Measurements from ENCODE around the gene HIF3A.
A peak's percentile ranks its signal among the peaks of the same experiment; 100 is the strongest.
"Not testable (repeated sequence)": the region's sequence is repeated elsewhere in the genome, so short reads cannot be mapped to it uniquely, and the experiment has no call there.

Gene HIF3A

GRCh38 chr19:46296722-46297461, at the start of gene HIF3A:
HIF3A (plus strand) TSS chr19:46297042; CDS start chr19:46297077, 35 bp downstream.
- no peak for DNase-seq

DNA sequence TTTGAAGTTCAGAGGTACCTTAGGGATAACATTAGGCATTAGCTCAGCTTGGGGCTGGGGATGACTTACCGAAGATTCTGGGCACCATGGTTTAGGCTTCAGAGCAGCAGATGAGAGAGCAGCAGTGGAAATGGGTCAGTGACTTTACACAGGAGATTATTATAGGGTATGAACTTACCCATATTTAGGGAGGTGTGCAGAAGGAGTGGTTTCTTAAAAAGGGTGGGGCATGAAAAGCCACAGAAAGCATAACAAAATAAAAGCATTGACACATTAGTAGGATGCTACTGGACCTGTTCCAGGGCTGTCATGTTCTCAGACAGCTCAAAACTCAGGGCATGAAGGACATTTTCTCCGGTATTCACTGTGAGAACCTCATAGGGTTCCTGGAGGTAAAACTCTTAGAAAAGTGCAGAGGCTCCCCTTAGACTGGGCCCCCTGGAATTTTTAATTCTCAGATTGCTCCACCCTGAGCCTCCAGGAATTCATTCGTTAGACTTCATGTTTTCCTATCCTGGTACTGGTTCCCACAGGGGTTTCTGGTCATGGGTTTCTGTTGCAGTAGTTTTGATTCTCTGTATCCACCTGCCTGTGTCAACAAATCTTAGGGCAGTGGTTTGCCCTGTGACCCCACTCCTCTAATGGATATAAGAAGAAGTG, 46.6 kb upstream of the HIF3A start:
- no peak for DNase-seq

DNA sequence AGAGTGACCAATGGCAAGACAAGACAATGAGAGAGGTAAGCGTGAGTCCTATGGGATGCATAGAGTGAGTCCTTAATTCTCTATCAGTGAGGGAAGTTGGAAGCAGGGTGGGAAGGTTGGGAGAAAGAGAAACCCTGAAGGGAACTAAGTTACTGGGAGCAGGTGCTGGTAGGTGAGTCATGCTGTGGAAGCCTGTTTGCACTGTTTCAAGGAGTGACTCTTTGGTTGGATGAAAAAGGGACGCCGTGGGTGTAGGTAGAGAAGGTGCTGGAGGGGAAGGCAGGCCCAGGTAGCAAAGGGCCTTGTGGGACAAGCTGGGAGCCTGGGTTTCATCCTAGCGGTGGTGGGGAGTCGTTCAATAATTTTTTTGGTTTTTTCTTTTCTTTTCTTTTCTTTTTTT, 45.4 kb upstream of the HIF3A start:
- DNase-seq, result no peak

GRCh38 chr19:46254776-46255175, 42.1 kb upstream of the HIF3A start:
- no peak for DNase-seq

- no peak for DNase-seq
Observed at GRCh38 chr19:46256855-46257254, 40.0 kb upstream of the HIF3A start.

GRCh38 chr19:46261501-46261900, 35.3 kb upstream of the HIF3A start:
- not testable (repeated sequence) for DNase-seq

DNA sequence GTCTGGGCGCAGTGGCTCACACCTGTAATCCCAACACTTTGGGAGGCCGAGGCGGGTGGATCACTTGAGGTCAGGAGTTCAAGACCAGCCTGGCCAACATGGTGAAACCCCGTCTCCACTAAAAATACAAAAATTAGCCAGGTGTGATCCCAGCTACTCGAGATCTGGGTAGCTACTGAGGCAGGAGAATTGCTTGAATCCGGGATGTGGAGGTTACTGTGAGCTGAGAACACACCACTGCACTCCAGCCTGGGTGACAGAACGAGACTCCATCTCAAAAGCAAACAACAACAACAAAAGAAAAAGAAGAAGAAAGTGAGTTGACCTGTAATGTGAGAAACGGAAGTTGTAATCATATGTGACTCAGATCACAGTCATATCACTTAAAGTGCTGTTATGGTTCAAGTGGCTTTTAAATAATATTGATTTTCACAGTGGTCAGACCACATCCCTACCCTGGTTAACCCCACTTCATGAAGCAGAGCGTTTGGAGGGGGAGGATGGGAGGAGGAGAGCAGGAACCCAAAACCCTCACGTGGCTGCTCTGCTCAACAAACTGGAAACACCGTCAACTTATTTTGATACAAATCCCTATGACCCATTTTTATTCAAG, 34.1 kb upstream of the HIF3A start:
- DNase-seq, result peak; percentile 32 to 64

GRCh38 chr19:46264801-46265200, 32.0 kb upstream of the HIF3A start:
- DNase-seq, result not testable (repeated sequence)

DNA sequence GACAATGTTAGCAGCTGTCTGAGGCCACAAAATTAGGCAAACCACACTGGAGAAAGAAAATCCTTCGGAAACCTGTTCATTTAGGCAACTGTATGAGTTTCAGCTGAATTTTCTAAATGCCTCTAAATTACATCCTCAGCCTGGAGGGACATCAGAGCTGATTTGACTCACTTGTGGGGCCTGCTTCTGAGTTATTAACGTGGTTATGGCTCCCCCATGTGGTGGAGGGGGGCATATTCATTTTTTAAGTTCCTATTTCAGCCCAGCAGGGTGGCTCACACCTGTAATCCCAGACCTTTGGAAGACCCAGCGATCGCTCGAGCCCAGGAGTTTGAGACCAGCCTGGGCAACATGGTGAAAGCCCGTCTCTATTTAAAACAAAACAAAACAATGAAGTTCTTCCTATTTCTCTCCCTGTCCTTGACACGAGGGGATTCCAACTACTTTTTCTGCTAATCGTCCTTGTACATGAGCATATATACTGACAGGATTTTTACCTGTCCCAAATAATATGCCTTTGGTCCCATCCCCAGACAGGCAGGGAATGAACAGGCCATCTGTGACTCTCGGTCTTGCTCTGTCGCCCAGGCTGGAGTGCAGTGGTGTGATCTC, 31.5 kb upstream of the HIF3A start:
- peak; percentile 67 to 74 for DNase-seq

- peak in 1 of 2 donors; percentile 13 for DNase-seq
Observed at GRCh38 chr19:46269101-46269500, 27.7 kb upstream of the HIF3A start.

DNA sequence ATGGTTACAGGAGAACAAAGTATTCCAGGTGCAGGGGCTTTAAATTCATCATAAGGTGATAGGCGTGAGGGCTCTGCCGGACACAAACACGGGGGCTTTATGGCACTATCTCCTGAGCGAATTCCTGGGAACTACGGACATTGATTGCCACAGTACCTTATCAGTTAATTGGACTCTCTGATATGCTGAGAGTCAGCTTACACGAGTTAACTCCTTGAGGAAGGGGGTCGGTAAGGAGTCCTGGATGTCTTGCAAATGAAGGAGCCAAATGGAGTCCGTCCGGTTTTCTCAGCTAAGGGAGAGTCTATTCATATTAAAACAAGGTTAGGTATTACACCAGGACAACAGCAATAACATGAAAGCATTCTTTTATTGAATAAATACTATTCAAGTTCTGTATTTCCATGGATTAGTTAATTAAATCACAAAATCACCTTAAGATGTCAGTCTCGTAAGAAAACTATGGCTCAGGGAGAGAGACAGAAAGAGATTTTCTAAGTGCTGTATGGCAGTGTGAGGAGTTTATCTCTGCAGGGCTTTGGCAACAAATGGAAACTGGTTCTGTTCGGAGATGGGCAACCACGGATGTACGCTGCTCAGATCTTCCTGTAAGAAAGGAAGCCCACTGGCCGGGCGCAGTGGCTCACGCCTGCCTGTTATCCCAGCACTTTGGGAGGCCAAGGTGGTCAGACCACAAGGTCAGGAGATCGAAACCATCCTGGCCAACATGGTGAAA, 26.2 kb upstream of the HIF3A start:
- no peak for DNase-seq

DNA sequence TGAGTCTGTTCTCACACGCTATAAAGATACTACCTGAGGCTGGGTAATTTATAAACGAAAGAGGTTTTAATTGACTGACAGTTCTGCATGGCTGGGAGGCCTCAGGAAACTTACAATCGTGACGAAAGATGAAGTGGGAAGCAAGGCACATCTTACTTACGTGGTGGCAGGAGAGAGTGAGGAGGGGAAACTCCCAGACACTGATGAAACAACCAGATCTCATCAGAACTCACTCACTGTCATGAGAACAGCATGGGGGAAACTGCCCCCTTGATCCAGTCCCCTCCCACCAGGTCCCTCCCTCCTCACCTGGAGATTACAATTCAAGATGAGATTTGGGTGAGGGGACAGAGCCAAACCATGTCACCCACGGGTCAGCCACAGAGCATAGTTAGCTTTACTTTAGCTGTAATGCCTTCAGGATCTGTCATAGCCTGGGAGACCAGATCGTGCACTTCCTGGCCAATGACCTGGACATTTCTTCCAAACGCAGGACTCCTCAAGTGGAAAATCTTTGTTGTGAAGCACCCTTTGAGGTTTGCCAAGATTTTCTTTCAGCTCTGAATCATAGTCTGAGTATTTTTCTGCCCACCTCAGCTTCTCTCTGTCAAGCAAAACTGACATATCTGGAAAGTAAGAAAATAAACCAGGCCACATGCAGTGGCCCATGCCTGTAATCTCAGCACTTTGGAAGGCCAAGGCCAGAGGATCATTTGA, 25.2 kb upstream of the HIF3A start:
- no peak for DNase-seq

- not testable (repeated sequence) for DNase-seq
Observed at GRCh38 chr19:46273931-46274330, 22.9 kb upstream of the HIF3A start.

GRCh38 chr19:46279177-46279576, 17.7 kb upstream of the HIF3A start:
- no peak for DNase-seq

- no peak for DNase-seq
Observed at GRCh38 chr19:46283771-46284170, 13.1 kb upstream of the HIF3A start.

DNA sequence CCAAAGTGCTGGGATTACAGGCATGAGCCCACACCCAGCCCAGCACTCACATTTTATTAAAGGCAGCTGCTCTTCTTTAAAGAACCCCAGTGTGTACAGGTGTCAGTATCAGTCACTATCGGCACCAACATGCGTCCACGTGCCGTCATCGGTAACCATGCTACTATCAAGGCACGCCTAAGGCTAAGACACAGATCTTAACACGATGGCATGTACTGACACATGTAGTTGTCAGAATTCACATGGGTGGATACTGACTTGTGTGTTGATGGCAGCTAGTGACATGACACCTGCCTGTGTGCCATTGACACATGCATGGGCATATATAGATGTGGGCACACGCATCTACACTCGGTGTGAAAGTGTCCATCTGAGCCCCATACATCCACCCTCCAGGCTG, 12.2 kb upstream of the HIF3A start:
- no peak for DNase-seq

- no peak for DNase-seq
Observed at GRCh38 chr19:46287585-46287984, 9.3 kb upstream of the HIF3A start.

- DNase-seq, result no peak
Observed at GRCh38 chr19:46288896-46289588, 7.8 kb upstream of the HIF3A start.

- DNase-seq, result no peak
Observed at GRCh38 chr19:46289724-46290619, 6.9 kb upstream of the HIF3A start.

DNA sequence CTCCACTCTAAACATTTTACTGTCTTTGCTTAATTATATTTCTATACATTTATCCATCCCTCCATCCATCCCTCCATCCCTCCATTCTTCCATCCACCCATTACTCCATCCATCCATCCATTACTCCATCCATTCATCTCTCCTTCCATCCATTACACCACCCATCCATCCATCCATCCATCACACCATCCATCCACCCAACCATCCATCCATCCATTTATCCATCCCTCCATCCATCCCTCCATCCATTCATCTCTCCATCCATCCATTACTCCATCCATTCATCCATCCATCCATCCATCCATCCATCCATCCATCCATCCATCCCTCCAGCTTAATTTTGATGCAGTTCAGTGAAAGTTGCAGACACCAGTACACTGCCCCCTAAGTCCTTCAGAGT, 5.0 kb upstream of the HIF3A start:
- DNase-seq, result no peak

GRCh38 chr19:46294494-46294893, 2.3 kb upstream of the HIF3A start:
- no peak for DNase-seq
